ENCODE measurements around the gene GREB1L. TPM values are rescaled to one million over a fixed set of nuclear protein-coding genes. Genes with fewer than 3 reads are reported as not detected.

Gene GREB1L
- polyA plus RNA-seq, 1 of the 3 experiments (the other 2 are of a cell fraction): under 0.01 TPM

- CTCF ChIA-PET: interaction anchor here (1.8 to 2.1 kb wide), 3 partner anchors 246 to 763 kb away, joined by 7 to 16 read pairs (median 9); no protein-coding TSS in a partner anchor
Measured at GRCh38 chr18:21196426-21196825, 45.6 kb upstream of the GREB1L start.

GRCh38 chr18:21203126-21203525 is 38.9 kb upstream of the GREB1L start:
- Histone ChIP-seq H3K27me3 (ENCODE audit: insufficient read depth) (peaks cover 12% of the 10 kb centered on the region; the same call in 1 of the 2 replicates), H3K79me2 (ENCODE audit: insufficient read depth) (no peaks in the 10 kb centered on the region), H3K4me1 (ENCODE audit: control insufficient read depth in 1 of 2, insufficient read depth in 2 of 2, low read depth in 1 of 2, low read length in 1 of 2) (no peaks in the 10 kb centered on the region), H2AFZ (ENCODE audit: low read depth) (no peak overlapping the region), H3K4me2 (no peak overlapping the region), H4K20me1 (ENCODE audit: insufficient read depth) (no peaks in the 10 kb centered on the region), H3K27ac (ENCODE audit: low read depth in 2 of 2, low read length in 1 of 2) (no peak overlapping the region), H3F3A (replicated peaks; ENCODE audit: insufficient read depth) (no peaks in the 10 kb centered on the region), H3K4me3 (ENCODE audit: low read depth in 2 of 2, low read length in 1 of 2) (no peak overlapping the region), H3K9me3 (no peaks in the 10 kb centered on the region), H3K36me3 (replicated peaks in 1 of 2; ENCODE audit: control insufficient read depth in 1 of 2, insufficient read depth in 2 of 2, low read length in 1 of 2) (no peaks in the 10 kb centered on the region), H3K9me2 (no peaks in the 10 kb centered on the region), H3K9ac (no peak overlapping the region)
- ChIA-PET POLR2A (no interaction called here), CTCF (no interaction called here)
- no peak for DNase-seq
- TF ChIP-seq CTCF (IDR thresholded peaks at IDR 0.05) (no peak), IRF3 (IDR thresholded peaks at IDR 0.05; ENCODE audit: low read depth, low read length) (no peak), FOXJ3 (CRISPR knock-in tag; IDR thresholded peaks at IDR 0.05) (no peak), GATA2 (CRISPR knock-in tag; IDR thresholded peaks at IDR 0.05) (no peak), MAX (IDR thresholded peaks at IDR 0.05; ENCODE audit: low read depth) (no peak), TEAD4 (IDR thresholded peaks at IDR 0.05; ENCODE audit: borderline replicate concordance, insufficient read depth) (no peak), ELF1 (IDR thresholded peaks at IDR 0.05) (no peak), MEF2A (IDR thresholded peaks at IDR 0.05; ENCODE audit: borderline replicate concordance, low read depth) (no peak), CHD2 (IDR thresholded peaks at IDR 0.05; ENCODE audit: low read length, partially characterized antibody) (no peak), RCOR1 (IDR thresholded peaks at IDR 0.05; ENCODE audit: low read length) (no peak), TAF1 (IDR thresholded peaks at IDR 0.05; ENCODE audit: borderline replicate concordance, low read depth, low read length) (no peak), FOSL2 (IDR thresholded peaks at IDR 0.05; ENCODE audit: borderline replicate concordance, low read depth) (no peak), RAD21 (IDR thresholded peaks at IDR 0.05; ENCODE audit: low read length) (no peak), REST (IDR thresholded peaks at IDR 0.05; ENCODE audit: low read depth, low read length) (no peak), MXI1 (IDR thresholded peaks at IDR 0.05; ENCODE audit: low read depth, low read length) (no peak)
- WGBS (ENCODE audit: low lambda C conversion rate): 52% methylated on average over 7 of the region's 7 CpGs

More at GRCh38 chr18:21196426-21196825, 45.6 kb upstream of the GREB1L start:
- Histone ChIP-seq H3K4me2 (no peak overlapping the region), H3K27ac (ENCODE audit: low read depth in 2 of 2, low read length in 1 of 2) (no peak overlapping the region), H3K4me1 (ENCODE audit: control insufficient read depth in 1 of 2, insufficient read depth in 2 of 2, low read depth in 1 of 2, low read length in 1 of 2) (no peaks in the 10 kb centered on the region), H3K79me2 (ENCODE audit: insufficient read depth) (no peaks in the 10 kb centered on the region), H4K20me1 (ENCODE audit: insufficient read depth) (no peaks in the 10 kb centered on the region), H3K9ac (no peak overlapping the region), H3K27me3 (ENCODE audit: insufficient read depth) (peaks cover 18% of the 10 kb centered on the region; the same call in 1 of the 2 replicates), H3K9me2 (no peaks in the 10 kb centered on the region), H3K36me3 (replicated peaks in 1 of 2; ENCODE audit: control insufficient read depth in 1 of 2, insufficient read depth in 2 of 2, low read length in 1 of 2) (no peaks in the 10 kb centered on the region), H3F3A (replicated peaks; ENCODE audit: insufficient read depth) (no peaks in the 10 kb centered on the region), H2AFZ (ENCODE audit: low read depth) (no peak overlapping the region), H3K4me3 (ENCODE audit: low read depth in 2 of 2, low read length in 1 of 2) (no peak overlapping the region), H3K9me3 (no peaks in the 10 kb centered on the region)
- WGBS (ENCODE audit: low lambda C conversion rate): 14% methylated on average over 1 of the region's 1 CpG
- POLR2A ChIA-PET: no interaction called here
- TF ChIP-seq SIN3A (IDR thresholded peaks at IDR 0.05; ENCODE audit: borderline replicate concordance, low read depth, low read length): no peak
- no peak for TF ChIP-seq MEF2A (IDR thresholded peaks at IDR 0.05; ENCODE audit: borderline replicate concordance, low read depth)
- DNase-seq: no peak

All from SK-N-SH (cell line).